ENCODE measurements around the gene RAP2A.

- no peak for TF ChIP-seq EZH2 (IDR thresholded peaks at IDR 0.05; ENCODE audit: borderline replicate concordance, low read depth, low read length, severe bottlenecking)
- no peak for TF ChIP-seq CTCF (IDR thresholded peaks at IDR 0.05; ENCODE audit: borderline replicate concordance, extremely low read depth, low read length, poor library complexity, severe bottlenecking)
These were observed 11.6 kb upstream of the RAP2A start for GRCh38 chr13:97422118-97423054.

Data from DND-41 (cell line).